A673 (cell line): ENCODE results near the gene ASMTL.

Source experiments
- CTCF ChIP-seq: fragments of 300-800, 200-600 bp; sonication (generic); conservative IDR thresholded peaks from 2 replicates; pipeline ENCODE4 v1.5.1; 2017; ENCODE audit warnings: low read depth, mild to moderate bottlenecking, antibody characterized with exemption, low read length, moderate library complexity, mixed read lengths
- EZH2 ChIP-seq: fragments of 200-600 bp; sonication (generic); IDR thresholded peaks from 2 replicates; pipeline ENCODE4 v1.6.1; 2017; ENCODE audit warnings: borderline replicate concordance, low read depth, mild to moderate bottlenecking, mixed read lengths, antibody characterized with exemption, low read length; ENCODE audit not compliant: poor library complexity, severe bottlenecking

GRCh38 chrX:1443496-1444075 is 9.1 kb downstream of the ASMTL start:
- TF ChIP-seq CTCF: no peak
- no peak for TF ChIP-seq EZH2
